AG09309 (cell line): ENCODE measurements around the gene ICAM1.

Experiments used
- DNase-seq: peaks from one replicate; pipeline ENCODE4 v3.0.0-alpha.2; 2010; ENCODE audit warnings: low read depth
- H3K4me3 ChIP-seq: 2 replicates; pipeline ENCODE4 v1.5.1; 2011; ENCODE audit warnings: mild to moderate bottlenecking, low read depth, low read length, moderate library complexity; ENCODE audit not compliant: control insufficient read depth
- CTCF ChIP-seq: IDR thresholded peaks from 2 replicates; pipeline ENCODE4 v1.5.1; 2011; ENCODE audit warnings: mild to moderate bottlenecking, low read depth, low read length, inconsistent platforms; ENCODE audit not compliant: insufficient read depth, control insufficient read depth; ENCODE audit errors: missing control alignments

The ICAM1 gene

GRCh38 chr19:10315335-10316214 lies 44.7 kb downstream of the ICAM1 start, which contains the start of gene FDX2:
FDX2 (minus strand) TSS chr19:10316015; CDS start chr19:10315996, 19 bp downstream.
- no peak for TF ChIP-seq CTCF
- no peak for DNase-seq
- H3K4me3 ChIP-seq = peak within 1 kb of the TSS; percentile 57

- no peak for DNase-seq
- no peak for TF ChIP-seq CTCF
- no peak overlapping the region; the same call in 1 of the 2 replicates for H3K4me3 ChIP-seq
These were observed 45.5 kb downstream of the ICAM1 start for GRCh38 chr19:10316229-10317044.

- no peak for TF ChIP-seq CTCF
- no peak for DNase-seq
These were observed 46.3 kb downstream of the ICAM1 start for GRCh38 chr19:10317045-10317856.

GRCh38 chr19:10317857-10318462 lies 47.0 kb downstream of the ICAM1 start:
- no peak for DNase-seq
- H3K4me3 ChIP-seq = no peak overlapping the region
- no peak for TF ChIP-seq CTCF

More at GRCh38 chr19:10317045-10317856, 46.3 kb downstream of the ICAM1 start:
- H3K4me3 ChIP-seq = no peak overlapping the region

- DNase-seq = no peak
- TF ChIP-seq CTCF = no peak
These were observed 48.1 kb downstream of the ICAM1 start for GRCh38 chr19:10318807-10319682.

More at GRCh38 chr19:10318807-10319682, 48.1 kb downstream of the ICAM1 start:
- H3K4me3 ChIP-seq = no peak overlapping the region
